GM18520 (cell line): ENCODE measurements around the gene RAB35.
"Not testable (repeated sequence)": the region's sequence is repeated elsewhere in the genome, so short reads cannot be mapped to it uniquely, and the experiment has no call there.

Source experiments
- ATAC-seq: cut with Tn5 transposase; IDR thresholded peaks from one replicate; pipeline ENCODE4 v1.9.1; 2021; ENCODE audit not compliant: unreplicated experiment

RAB35 gene

DNA sequence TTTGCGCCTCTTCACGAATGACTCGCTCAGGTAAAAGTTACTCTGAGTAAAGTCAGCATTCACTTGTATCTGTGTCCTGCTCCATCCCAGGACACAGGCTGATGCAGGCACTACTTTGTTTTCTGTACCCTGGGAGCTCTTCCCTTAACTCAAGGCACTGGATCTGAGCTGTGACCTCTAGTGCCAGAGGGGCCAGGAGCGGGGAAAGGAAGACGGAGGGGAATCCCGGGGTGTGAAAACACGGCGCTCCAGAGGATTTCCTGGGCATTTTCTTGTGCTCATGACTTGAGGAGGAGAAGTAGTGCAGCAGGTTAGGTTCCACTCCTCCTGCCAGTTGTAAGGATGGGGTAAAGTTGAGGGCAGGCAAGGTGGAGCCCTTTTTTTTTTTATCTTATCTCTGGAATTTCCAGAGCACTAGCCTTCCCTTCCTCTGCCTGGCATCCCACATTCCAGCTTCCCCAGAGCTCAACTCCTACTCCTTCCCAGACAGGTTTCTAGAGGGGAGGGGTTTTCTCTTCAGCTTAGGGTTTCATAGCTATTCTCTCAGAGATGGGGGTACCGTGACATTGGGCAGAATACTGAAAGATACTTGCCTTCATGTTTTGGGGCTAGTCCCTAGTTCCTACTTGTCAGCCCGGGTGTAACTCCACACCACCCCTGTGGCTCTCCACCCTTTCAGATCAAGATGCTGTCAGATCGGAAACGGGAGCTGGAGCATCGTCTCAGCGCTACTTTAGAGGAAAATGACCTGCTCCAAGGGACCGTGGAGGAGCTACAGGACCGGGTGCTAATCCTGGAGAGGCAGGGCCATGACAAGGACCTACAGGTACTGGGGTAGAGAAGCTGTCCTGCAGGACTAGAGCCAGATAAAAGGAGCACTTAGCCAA, 52.3 kb downstream of the RAB35 start:
- no peak for ATAC-seq

DNA sequence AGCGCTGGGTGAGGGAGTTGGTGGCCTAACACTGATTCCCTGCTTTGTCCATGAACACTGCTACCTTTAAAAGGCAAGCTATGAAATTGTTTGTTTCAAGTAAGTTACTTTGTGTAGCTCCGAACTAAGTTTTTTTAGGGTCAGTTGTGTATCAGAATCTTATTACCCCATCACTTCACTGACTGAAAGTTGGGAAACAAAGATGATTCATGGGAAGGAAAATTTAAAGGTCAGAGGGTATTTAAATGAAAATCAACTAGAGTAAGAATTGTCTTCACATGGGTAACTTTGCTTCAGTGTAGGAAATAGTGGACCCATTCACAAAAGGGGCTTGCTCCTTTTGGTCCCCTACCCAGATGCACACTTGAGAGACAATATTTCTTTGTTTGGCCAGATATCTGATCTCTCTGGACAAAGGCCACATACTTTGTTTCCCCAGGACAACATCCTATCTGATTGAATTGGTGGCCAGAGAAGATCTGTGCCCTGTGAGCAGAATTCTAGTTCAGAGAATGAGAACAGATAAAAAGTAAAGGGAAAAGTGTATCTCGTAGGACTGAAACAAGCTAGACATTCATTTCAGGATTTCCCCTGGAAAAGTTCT, 53.5 kb downstream of the RAB35 start:
- no peak for ATAC-seq

DNA sequence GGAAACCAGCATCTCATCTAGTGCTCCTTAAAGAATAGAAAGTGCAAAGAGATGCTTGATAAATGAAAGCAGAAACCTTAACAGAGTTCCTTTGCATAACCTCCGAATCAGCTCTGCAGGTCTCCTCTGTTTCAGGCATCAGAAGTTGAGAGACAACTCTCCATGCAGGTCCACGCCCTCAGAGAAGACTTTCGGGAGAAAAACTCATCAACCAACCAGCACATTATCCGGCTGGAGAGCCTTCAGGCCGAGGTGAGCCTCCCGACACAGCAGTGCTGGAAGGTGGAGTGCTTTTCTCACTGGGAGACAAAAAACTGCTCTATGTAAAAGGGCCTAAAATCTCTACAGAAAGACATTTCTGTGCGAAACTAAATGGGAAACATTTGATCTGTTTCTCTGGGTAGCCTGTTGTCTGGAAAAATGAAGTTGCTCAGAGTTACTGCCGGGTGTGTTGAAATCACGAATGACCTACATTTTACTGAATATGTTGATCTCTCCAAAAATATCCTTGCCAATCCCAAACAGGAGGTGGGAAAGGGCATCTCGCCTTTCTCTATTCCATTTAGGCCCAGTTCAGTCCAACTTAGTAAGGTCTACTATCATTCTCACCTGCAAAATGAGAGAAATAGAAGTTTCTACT, 54.9 kb downstream of the RAB35 start:
- no peak for ATAC-seq

DNA sequence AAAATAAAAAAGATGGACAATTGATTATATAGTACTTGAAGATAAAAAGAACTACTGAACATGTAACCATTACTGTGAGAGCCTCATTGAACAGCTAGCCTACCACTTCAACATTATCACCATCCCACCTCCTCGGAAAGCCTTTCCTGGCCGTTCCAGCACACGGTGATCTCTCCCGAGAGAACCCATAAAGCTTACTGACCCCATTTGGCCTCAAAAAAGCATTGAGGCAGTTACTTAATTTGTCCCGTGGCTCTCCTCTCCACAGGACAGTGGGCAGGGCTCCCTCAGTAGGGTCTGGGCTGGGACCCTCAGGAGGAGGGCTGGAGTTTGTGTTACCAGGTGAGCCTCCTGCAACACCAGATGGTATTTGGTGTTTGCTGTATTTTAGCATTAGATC, 55.8 kb downstream of the RAB35 start:
- no peak for ATAC-seq

DNA sequence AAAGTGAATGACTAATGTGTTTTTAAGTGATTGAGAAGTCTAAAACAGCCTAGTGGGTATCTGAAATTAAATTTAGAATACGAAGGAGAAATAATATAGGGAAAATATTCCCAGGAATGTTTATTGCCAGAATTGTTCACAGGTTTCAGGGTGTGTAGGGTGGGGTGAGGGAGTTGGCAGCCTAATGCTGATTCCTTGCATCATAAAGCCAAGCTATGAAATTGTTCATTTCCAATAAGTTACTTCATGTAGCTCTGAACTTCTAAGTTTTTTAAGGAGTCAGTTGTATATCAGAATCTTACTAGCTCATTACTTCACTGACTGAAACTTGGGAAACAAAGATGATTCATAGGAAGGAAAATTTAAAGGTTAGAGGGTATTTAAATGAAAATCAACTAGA, 56.4 kb downstream of the RAB35 start:
- ATAC-seq, result no peak

DNA sequence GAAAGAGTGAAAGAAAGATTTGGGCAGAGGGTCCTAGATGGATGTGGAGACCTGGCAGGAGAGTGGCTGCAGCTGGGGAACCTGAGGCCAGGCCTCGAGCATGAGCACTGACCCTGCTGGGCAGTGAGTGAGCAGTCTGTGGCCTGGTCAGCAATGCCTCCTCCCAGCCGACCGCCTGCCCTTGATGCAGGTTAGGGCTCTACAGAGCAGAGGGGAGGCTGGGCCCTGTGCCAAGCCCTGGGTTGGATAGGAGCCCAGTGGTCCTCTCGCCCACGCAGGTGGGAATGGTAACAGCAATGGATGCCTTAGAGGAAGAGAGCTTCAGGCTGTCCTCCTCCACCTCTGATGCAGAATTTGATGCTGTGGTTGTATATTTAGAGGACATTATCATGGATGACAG, 59.8 kb downstream of the RAB35 start:
- no peak for ATAC-seq

DNA sequence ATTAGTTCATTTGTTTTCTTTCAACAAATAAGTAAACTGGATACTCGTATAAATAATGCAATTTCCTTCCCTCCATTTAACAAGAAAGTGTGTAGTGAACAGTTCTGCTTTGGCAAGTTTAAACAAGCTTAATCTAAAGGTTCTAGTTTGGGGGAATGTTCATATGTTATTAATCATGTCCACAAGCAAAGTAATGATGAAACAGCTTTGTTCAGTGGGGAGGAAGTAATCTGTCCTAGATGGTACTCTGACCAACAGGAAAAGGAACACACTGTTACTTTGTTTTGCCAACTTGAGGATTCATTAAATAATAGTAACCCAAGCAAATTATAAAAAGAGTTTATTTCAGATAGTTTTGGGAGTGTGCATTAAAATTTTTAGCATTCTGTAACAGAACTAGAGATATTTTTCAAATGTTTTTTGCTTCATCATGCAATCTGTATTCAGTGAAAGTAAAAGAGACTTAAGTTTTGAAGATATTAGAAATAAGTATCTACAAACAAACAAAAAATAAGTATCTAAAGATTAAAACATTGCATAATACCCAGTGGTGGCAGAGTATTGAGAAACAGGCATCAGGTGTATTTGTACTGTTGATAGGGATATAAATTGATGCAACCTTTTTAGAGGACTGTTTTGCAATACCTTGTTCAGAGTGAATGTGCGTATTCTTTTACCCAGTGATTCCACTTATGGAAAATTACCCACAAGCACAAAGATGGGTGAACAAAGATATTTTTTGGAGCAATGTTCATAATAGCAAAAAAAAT, 61.1 kb downstream of the RAB35 start:
- no peak for ATAC-seq

DNA sequence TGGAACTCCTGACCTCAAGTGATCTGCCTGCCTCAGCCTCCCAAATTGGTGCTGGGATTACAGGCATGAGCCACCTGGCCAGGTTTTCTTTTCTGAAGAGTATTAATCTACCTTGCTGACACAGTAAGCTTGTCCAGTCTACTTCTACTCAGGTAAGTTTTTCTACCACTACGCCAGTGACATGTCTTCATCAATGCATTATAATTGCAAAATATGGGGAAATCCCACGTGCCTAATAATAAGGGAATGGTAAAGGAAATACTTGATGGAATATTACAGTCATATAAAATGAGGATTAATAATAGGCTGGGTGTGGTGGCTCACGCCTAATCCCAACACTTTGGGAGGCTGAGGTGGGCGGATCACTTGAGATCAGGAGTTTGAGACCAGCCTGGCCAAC, 62.3 kb downstream of the RAB35 start:
- ATAC-seq, result no peak

DNA sequence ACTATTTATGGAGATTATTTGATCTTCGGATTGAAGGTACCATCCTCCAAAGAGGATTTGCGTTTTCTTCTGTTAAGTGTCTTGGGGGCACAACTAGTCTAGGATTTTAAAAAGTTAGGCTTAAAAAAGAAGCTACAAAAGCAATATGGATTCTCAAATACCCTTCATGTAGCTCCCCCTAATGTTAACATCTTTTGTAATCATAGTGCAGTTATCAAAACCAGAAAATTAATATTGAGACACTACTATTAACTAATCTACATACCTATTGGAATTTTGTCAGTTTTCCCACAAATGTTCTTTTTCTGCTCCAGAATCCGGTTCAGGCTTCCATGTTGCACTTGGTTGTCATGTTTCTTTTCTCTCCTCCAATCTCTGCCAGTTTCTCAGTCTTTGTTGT, 65.0 kb downstream of the RAB35 start:
- ATAC-seq, result no peak

DNA sequence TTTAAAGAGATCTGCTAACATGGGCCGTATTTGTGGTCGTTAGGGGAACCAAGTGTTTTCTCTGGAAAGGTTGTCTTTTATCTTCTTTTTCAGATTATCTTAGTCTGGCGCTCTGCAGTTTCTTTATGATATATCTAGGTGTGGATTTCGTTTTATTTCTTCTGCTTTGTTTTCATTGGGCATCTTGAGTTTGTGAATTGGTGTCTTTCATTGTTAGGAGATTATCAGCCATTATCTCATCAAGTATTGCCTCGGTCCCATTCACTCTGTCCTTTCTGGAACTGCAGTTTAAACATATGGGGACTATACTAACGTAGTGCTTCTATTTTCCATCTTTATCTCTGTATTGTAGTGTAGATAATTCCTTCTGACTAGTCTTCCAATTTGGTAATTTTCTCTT, 67.1 kb downstream of the RAB35 start:
- ATAC-seq, result no peak

DNA sequence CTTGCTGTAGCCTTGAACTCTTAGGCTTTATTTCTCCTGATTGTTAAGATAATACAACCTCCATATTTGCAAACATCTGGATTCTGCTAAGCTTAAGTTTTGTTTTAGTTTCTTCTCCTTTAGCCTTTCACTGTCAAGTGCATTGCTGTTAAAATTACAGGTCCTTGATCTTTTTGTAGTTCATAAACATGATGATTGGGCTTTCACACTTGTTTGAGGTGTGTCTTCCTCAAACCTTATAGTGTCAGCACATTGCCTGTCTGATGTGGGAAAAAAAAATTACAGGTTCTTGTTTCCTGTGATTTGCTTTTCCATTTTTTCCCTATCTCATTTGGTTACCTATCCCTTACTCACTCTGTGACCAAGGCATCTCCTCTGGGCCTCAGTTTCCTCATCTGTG, 68.3 kb downstream of the RAB35 start:
- ATAC-seq, result no peak

DNA sequence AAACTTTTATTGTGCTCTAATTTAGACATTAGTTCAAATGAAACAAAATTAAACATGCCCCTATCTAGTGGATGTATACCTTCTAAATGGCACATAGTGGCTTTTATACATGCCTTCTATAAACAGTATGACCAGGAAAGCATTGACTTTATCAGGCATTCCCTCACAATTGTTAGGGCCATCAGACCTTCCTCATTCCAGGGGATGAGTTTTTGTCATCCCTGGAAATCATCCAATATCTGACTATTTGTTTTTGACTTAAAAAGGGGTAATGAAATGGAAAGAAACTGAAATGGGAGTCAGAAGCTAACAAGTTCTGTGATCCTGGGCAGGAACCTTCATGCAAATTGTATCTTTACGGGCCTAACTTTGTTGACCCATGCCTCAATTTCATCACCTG, 69.5 kb downstream of the RAB35 start:
- ATAC-seq, result no peak

DNA sequence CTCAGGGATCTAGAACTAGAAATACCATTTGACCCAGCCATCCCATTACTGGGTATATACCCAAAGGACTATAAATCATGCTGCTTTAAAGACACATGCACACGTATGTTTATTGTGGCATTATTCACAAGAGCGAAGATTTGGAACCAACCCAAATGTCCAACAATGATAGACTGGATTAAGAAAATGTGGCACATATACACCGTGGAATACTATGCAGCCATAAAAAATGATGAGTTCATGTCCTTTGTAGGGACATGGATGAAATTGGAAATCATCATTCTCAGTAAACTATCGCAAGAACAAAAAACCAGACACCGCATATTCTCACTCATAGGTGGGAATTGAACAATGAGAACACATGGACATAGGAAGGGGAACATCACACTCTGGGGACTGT, 71.2 kb downstream of the RAB35 start:
- not testable (repeated sequence) for ATAC-seq
